Measurements from ENCODE around the gene FAM200C. TPM values are rescaled to one million over a fixed set of nuclear protein-coding genes. Genes with fewer than 3 reads are reported as not detected.
A peak's percentile ranks its signal among the peaks of the same experiment; 100 is the strongest.

FAM200C gene
- total and polyA plus RNA-seq, 2 of the 13 experiments (the other 11 are each of a cell fraction or from before 2014, with no cell fraction given), result 3.2 to 4.7 TPM

- TF ChIP-seq HNF1A (IDR thresholded peaks at IDR 0.05; ENCODE audit: low read depth) (no peak), HNF1A (CRISPR knock-in tag; IDR thresholded peaks at IDR 0.05; ENCODE audit: borderline replicate concordance) (0 out of 2 replicates have a peak, but pooled peaks have one; percentile 0), GATAD1 (CRISPR knock-in tag; IDR thresholded peaks at IDR 0.05) (no peak), DRAP1 (CRISPR knock-in tag; IDR thresholded peaks at IDR 0.05) (no peak), MIXL1 (CRISPR knock-in tag; IDR thresholded peaks at IDR 0.05) (peak; percentile 59; the same call in 1 of the 2 replicates), ZSCAN31 (CRISPR knock-in tag; IDR thresholded peaks at IDR 0.05; ENCODE audit: low read depth) (peak; percentile 47; the same call in 1 of the 2 replicates), LCORL (IDR thresholded peaks at IDR 0.05) (no peak), LCORL (CRISPR knock-in tag; IDR thresholded peaks at IDR 0.05) (no peak), ZNF3 (CRISPR knock-in tag; IDR thresholded peaks at IDR 0.05) (no peak), THAP9 (CRISPR knock-in tag; IDR thresholded peaks at IDR 0.05; ENCODE audit: borderline replicate concordance) (0 out of 2 replicates have a peak, but pooled peaks have one; percentile 10), ZNF333 (CRISPR knock-in tag; IDR thresholded peaks at IDR 0.05; ENCODE audit: borderline replicate concordance) (0 out of 2 replicates have a peak, but pooled peaks have one; percentile 45), HOXA3 (CRISPR knock-in tag; IDR thresholded peaks at IDR 0.05) (no peak), USF2 (IDR thresholded peaks at IDR 0.05; ENCODE audit: low read depth, low read length) (no peak), USF2 (CRISPR knock-in tag; IDR thresholded peaks at IDR 0.05; ENCODE audit: borderline replicate concordance) (0 out of 2 replicates have a peak, but pooled peaks have one; percentile 24), HOXA5 (CRISPR knock-in tag; IDR thresholded peaks at IDR 0.05) (0 out of 2 replicates have a peak, but pooled peaks have one; percentile 30), GTF2F1 (IDR thresholded peaks at IDR 0.05; ENCODE audit: low read length) (no peak), ZNF724P (CRISPR knock-in tag; IDR thresholded peaks at IDR 0.05; ENCODE audit: borderline replicate concordance) (no peak), ATF7 (IDR thresholded peaks at IDR 0.05) (no peak), ATF7 (CRISPR knock-in tag; IDR thresholded peaks at IDR 0.05) (no peak)
These were observed 38.7 kb upstream of the FAM200C start (continued) for GRCh38 chr5:160438316-160439204.

Measured in HepG2 (cell line).